CD4-positive, alpha-beta T cell (primary cell): ENCODE results near the gene C4orf54. TPM values are rescaled to one million over a fixed set of nuclear protein-coding genes. Genes with fewer than 3 reads are reported as not detected.

Source experiments
- ATAC-seq: fragments of 200-7000 bp; cut with Tn5 transposase; one replicate; pipeline ENCODE4 v1.10.0; 2022; ENCODE audit warnings: mild to moderate bottlenecking; ENCODE audit not compliant: poor library complexity
- CTCF ChIA-PET: fragments of 350-600 bp; sonication (Branson Sonifier 250); formaldehyde crosslinking; loops from one replicate; lab custom pipeline; 2021; ENCODE audit warnings: antibody characterized with exemption, inconsistent platforms; lab: Charles Lee
- POLR2A ChIA-PET: fragments of 350-600 bp; sonication (Branson Sonifier 250); formaldehyde crosslinking; loops from one replicate; lab custom pipeline; 2021; ENCODE audit warnings: antibody characterized with exemption, inconsistent platforms; lab: Charles Lee
- DNase-seq, 14 experiments: peaks; one replicate each; pipeline ENCODE4 v3.0.0-alpha.2; 2013 to 2020; ENCODE audit warnings: mixed read lengths in 2 of 14
- H3K27ac ChIP-seq, 2 donors: one replicate each; pipeline versions ENCODE4 v1.5.1 to v1.7.0; 2013; ENCODE audit warnings: low read length in 2 of 2, low read depth in 1 of 2, mild to moderate bottlenecking in 1 of 2
- H3K27me3 ChIP-seq, 2 experiments: 1 replicate in 1 of 2; 2 replicates in 1 of 2; pipeline versions ENCODE4 v1.6.1 to v1.7.0; 2013; ENCODE audit warnings: low read length in 2 of 2, control low read depth in 1 of 2, mild to moderate bottlenecking in 1 of 2, moderate library complexity in 1 of 2; ENCODE audit not compliant: insufficient read depth in 2 of 2, control insufficient read depth in 1 of 2
- H3K36me3 ChIP-seq: one replicate; pipeline ENCODE4 v1.6.1; 2013; ENCODE audit warnings: low read length, control low read depth; ENCODE audit not compliant: insufficient read depth
- H3K4me1 ChIP-seq: one replicate; pipeline ENCODE4 v1.6.1; 2013; ENCODE audit warnings: low read length, control low read depth; ENCODE audit not compliant: insufficient read depth
- H3K4me3 ChIP-seq: one replicate; pipeline ENCODE4 v1.5.1; 2013; ENCODE audit warnings: mild to moderate bottlenecking, low read length, moderate library complexity
- H3K9me3 ChIP-seq, 2 experiments: 1 replicate in 1 of 2; 2 replicates in 1 of 2; pipeline versions ENCODE4 v1.6.1 to v1.7.0; 2013; ENCODE audit warnings: low read length in 2 of 2, mild to moderate bottlenecking in 2 of 2, control low read depth in 1 of 2, moderate library complexity in 1 of 2; ENCODE audit not compliant: control insufficient read depth in 1 of 2, insufficient read depth in 1 of 2
- H3K27ac Mint-ChIP-seq: one replicate; pipeline ENCODE4 v1.8.0; 2020; ENCODE audit warnings: mixed read lengths
- H3K27me3 Mint-ChIP-seq: one replicate; pipeline ENCODE4 v1.8.0; 2021; ENCODE audit warnings: mixed read lengths
- H3K36me3 Mint-ChIP-seq: one replicate; pipeline ENCODE4 v1.8.0; 2021; ENCODE audit warnings: low read depth, mixed read lengths
- H3K4me1 Mint-ChIP-seq: one replicate; pipeline ENCODE4 v1.8.0; 2021; ENCODE audit warnings: low read depth, mixed read lengths
- H3K4me3 Mint-ChIP-seq: one replicate; pipeline ENCODE4 v1.8.0; 2020; ENCODE audit warnings: mild to moderate bottlenecking, mixed read lengths
- H3K9me3 Mint-ChIP-seq: one replicate; pipeline ENCODE4 v1.8.0; 2020; ENCODE audit warnings: mixed read lengths
- CTCF ChIP-seq: fragments of 200-600 bp; IDR thresholded peaks from one replicate; pipeline ENCODE4 v1.8.0; 2022; ENCODE audit warnings: antibody characterized with exemption, mild to moderate bottlenecking
- intact Hi-C, 2 experiments: fragments of 100-400 bp; cut with DNase I in 1 of 2; cut with micrococcal nuclease in 1 of 2; formaldehyde crosslinking; loops; one replicate each; pipeline versions ENCODE4 v1.15.1 to v1.9.0; 2023 to 2025; cut with DNase I, micrococcal nuclease
- total RNA-seq, 174 experiments: library from RNA in 2 of 174; stranded (reverse) in 2 of 174; gene quantifications; one replicate each; pipeline ENCODE4 v1.2.3 and lab custom pipeline; 2021 to 2026

Gene C4orf54
- total RNA-seq, 2 experiments from 2014 or later = not detected

- H3K4me3 ChIP-seq = no peak overlapping the region
- H3K4me1 ChIP-seq = no peaks in the 10 kb centered on the region
- CTCF ChIA-PET = no interaction called here
- Mint-ChIP-seq H3K9me3 (no peaks in the 10 kb centered on the region), H3K36me3 (no peaks in the 10 kb centered on the region), H3K27ac (no peak overlapping the region), H3K27me3 (peaks cover 9% of the 10 kb centered on the region), H3K4me1 (no peaks in the 10 kb centered on the region), H3K4me3 (no peak overlapping the region)
- no peak for TF ChIP-seq CTCF
- H3K9me3 ChIP-seq = no peaks in the 10 kb centered on the region
- intact Hi-C loops = no loop called here
- POLR2A ChIA-PET = no interaction called here
- DNase-seq (no peak), ATAC-seq (no peak)
- H3K36me3 ChIP-seq = no peaks in the 10 kb centered on the region
- H3K27me3 ChIP-seq = peaks cover 0 to 4% of the 10 kb centered on the region in 2 experiments
- no peak overlapping the region for H3K27ac ChIP-seq
Observed at GRCh38 chr4:99640676-99641075, 17.0 kb downstream of the C4orf54 start.

GRCh38 chr4:99637174-99637573, 20.5 kb downstream of the C4orf54 start:
- DNase-seq (no peak), ATAC-seq (no peak)
- TF ChIP-seq CTCF = no peak
- no peak overlapping the region for H3K4me3 Mint-ChIP-seq
- no peak overlapping the region for H3K27ac Mint-ChIP-seq
- Histone ChIP-seq H3K27me3 (peaks cover 0 to 4% of the 10 kb centered on the region in 2 experiments), H3K4me3 (no peak overlapping the region), H3K27ac (no peak overlapping the region), H3K9me3 (no peaks in the 10 kb centered on the region), H3K4me1 (no peaks in the 10 kb centered on the region), H3K36me3 (no peaks in the 10 kb centered on the region)
- no peaks in the 10 kb centered on the region for H3K9me3 Mint-ChIP-seq
- no peaks in the 10 kb centered on the region for H3K36me3 Mint-ChIP-seq
- ChIA-PET CTCF (no interaction called here), POLR2A (no interaction called here)
- intact Hi-C loops = no loop called here
- peaks cover 3% of the 10 kb centered on the region for H3K27me3 Mint-ChIP-seq
- H3K4me1 Mint-ChIP-seq = no peaks in the 10 kb centered on the region

- H3K36me3 ChIP-seq = no peaks in the 10 kb centered on the region
- TF ChIP-seq CTCF = no peak
- DNase-seq (no peak), ATAC-seq (no peak)
- no peaks in the 10 kb centered on the region for H3K4me1 ChIP-seq
- no peak overlapping the region for H3K4me3 ChIP-seq
- H3K27ac ChIP-seq = no peak overlapping the region
- H3K4me1 Mint-ChIP-seq = no peaks in the 10 kb centered on the region
- no peaks in the 10 kb centered on the region for H3K9me3 ChIP-seq
- ChIA-PET CTCF (no interaction called here), POLR2A (interaction anchor here (0.6 kb wide), 1 partner anchor 302 kb away, joined by 6 read pairs; no protein-coding TSS in a partner anchor)
- H3K4me3 Mint-ChIP-seq = no peak overlapping the region
- intact Hi-C loops = no loop called here
- H3K9me3 Mint-ChIP-seq = no peaks in the 10 kb centered on the region
- peaks cover 7% of the 10 kb centered on the region for H3K27me3 Mint-ChIP-seq
- peaks cover 0 to 4% of the 10 kb centered on the region in 2 experiments for H3K27me3 ChIP-seq
- no peaks in the 10 kb centered on the region for H3K36me3 Mint-ChIP-seq
- H3K27ac Mint-ChIP-seq = no peak overlapping the region
Observed at GRCh38 chr4:99636422-99636821, 21.2 kb downstream of the C4orf54 start.
